Neural cell (in vitro differentiated cells): ENCODE results near the gene NUB1.

Experiments used
- CTCF ChIP-seq: fragments of 450-650 bp; IDR thresholded peaks from 2 replicates; pipeline ENCODE4 v1.5.1; 2014; ENCODE audit warnings: antibody characterized with exemption, mild to moderate bottlenecking, moderate library complexity; ENCODE audit not compliant: poor library complexity, severe bottlenecking
- EP300 ChIP-seq: fragments of 450-650 bp; conservative IDR thresholded peaks from 2 replicates; pipeline ENCODE4 v1.6.1; 2014; ENCODE audit warnings: antibody characterized with exemption, mild to moderate bottlenecking, moderate library complexity; ENCODE audit not compliant: poor library complexity, severe bottlenecking
- EZH2 ChIP-seq: fragments of 200-600, 300-800 bp; shearing (Covaris generic), sonication (generic); IDR thresholded peaks from 2 replicates; pipeline ENCODE4 v1.6.1; 2014; ENCODE audit warnings: antibody characterized with exemption, low read length, borderline replicate concordance, mild to moderate bottlenecking; ENCODE audit not compliant: insufficient read depth, poor library complexity, severe bottlenecking
- RAD21 ChIP-seq: fragments of 450-650 bp; conservative IDR thresholded peaks from 2 replicates; pipeline ENCODE4 v1.6.1; 2014; ENCODE audit warnings: antibody characterized with exemption, mild to moderate bottlenecking, moderate library complexity
- REST ChIP-seq: IDR thresholded peaks from 2 replicates; pipeline ENCODE4 v1.6.1; 2012; ENCODE audit warnings: borderline replicate concordance
- SMC3 ChIP-seq: fragments of 450-650 bp; conservative IDR thresholded peaks from 2 replicates; pipeline ENCODE4 v1.6.1; 2014; ENCODE audit warnings: antibody characterized with exemption, mild to moderate bottlenecking, moderate library complexity; ENCODE audit not compliant: poor library complexity
- TAF1 ChIP-seq: IDR thresholded peaks from 2 replicates; pipeline ENCODE4 v1.6.1; 2012; ENCODE audit warnings: low read depth

GRCh38 chr7:151400626-151401315 is 59.2 kb downstream of the NUB1 start:
- TF ChIP-seq EZH2 (no peak), CTCF (no peak), SMC3 (no peak), EP300 (no peak), RAD21 (no peak), TAF1 (no peak), REST (no peak)
